ENCODE data around the gene RLF.
A peak's percentile ranks its signal among the peaks of the same experiment; 100 is the strongest.

RLF gene

GRCh38 chr1:40244138-40244744 is 83.1 kb downstream of the RLF start:
- DNase-seq: no peak

GRCh38 chr1:40245686-40246085 is 84.5 kb downstream of the RLF start:
- DNase-seq: no peak

GRCh38 chr1:40247655-40248054 is 86.5 kb downstream of the RLF start, which contains the start of gene TMCO2:
TSS of gene TMCO2 (plus strand) at chr1:40247937. CDS start at chr1:40247994, 57 bp downstream.
- no peak for DNase-seq

GRCh38 chr1:40248412-40248811 is 87.2 kb downstream of the RLF start:
- DNase-seq: no peak

- no peak for DNase-seq
Observed at GRCh38 chr1:40251456-40251855, 90.3 kb downstream of the RLF start.

- DNase-seq: no peak
Observed at GRCh38 chr1:40252601-40253000, 91.4 kb downstream of the RLF start.

- no peak for DNase-seq
Observed at GRCh38 chr1:40255231-40255630, 94.0 kb downstream of the RLF start.

GRCh38 chr1:40256401-40257084 is 95.4 kb downstream of the RLF start:
- no peak for DNase-seq

- peak; percentile 97 for DNase-seq
Observed at GRCh38 chr1:40257313-40257687, 96.1 kb downstream of the RLF start.

- DNase-seq: peak; percentile 100
Observed at GRCh38 chr1:40257688-40258444, 96.7 kb downstream of the RLF start, which contains the start of gene ZMPSTE24. TSS of gene ZMPSTE24 (plus strand) at chr1:40258236. CDS start at chr1:40258272, 36 bp downstream.

- peak; percentile 68 for DNase-seq
Observed at GRCh38 chr1:40258445-40258769, 97.2 kb downstream of the RLF start.

GRCh38 chr1:40264354-40264781 is 103.2 kb downstream of the RLF start:
- no peak for DNase-seq

GRCh38 chr1:40265298-40265697 is 104.1 kb downstream of the RLF start:
- DNase-seq: no peak

GRCh38 chr1:40265919-40266318 is 104.7 kb downstream of the RLF start:
- no peak for DNase-seq

GRCh38 chr1:40266786-40267535 is 105.8 kb downstream of the RLF start:
- DNase-seq: no peak

- DNase-seq: no peak
Observed at GRCh38 chr1:40267767-40268187, 106.6 kb downstream of the RLF start.

- DNase-seq: no peak
Observed at GRCh38 chr1:40268211-40268610, 107.0 kb downstream of the RLF start.

- DNase-seq: no peak
Observed at GRCh38 chr1:40270152-40270834, 109.1 kb downstream of the RLF start.

- no peak for DNase-seq
Observed at GRCh38 chr1:40272653-40273213, 111.5 kb downstream of the RLF start.

- no peak for DNase-seq
Observed at GRCh38 chr1:40273547-40274166, 112.5 kb downstream of the RLF start.

- DNase-seq: no peak
Observed at GRCh38 chr1:40274331-40274730, 113.1 kb downstream of the RLF start.

GRCh38 chr1:40276122-40276521 is 114.9 kb downstream of the RLF start:
- no peak for DNase-seq
